H1 (cell line): ENCODE measurements around the gene SMARCD1. TPM values are rescaled to one million over a fixed set of nuclear protein-coding genes. Genes with fewer than 3 reads are reported as not detected.

Source experiments
- ATF2 ChIP-seq: IDR thresholded peaks from 2 replicates; pipeline ENCODE4 v1.6.1; 2012; ENCODE audit warnings: low read length, inconsistent platforms
- ATF3 ChIP-seq: IDR thresholded peaks from 2 replicates; pipeline ENCODE4 v1.6.1; 2011; ENCODE audit warnings: low read depth, mild to moderate bottlenecking, low read length; ENCODE audit not compliant: insufficient read depth
- CHD7 ChIP-seq: fragments of 300-600 bp; sonication (generic); IDR thresholded peaks from 2 replicates; pipeline ENCODE4 v1.7.1; 2012; ENCODE audit warnings: low read length, moderate library complexity, mild to moderate bottlenecking, inconsistent platforms; ENCODE audit not compliant: insufficient replicate concordance
- HDAC6 ChIP-seq: IDR thresholded peaks from one replicate; pipeline ENCODE4 v1.7.1; 2012; ENCODE audit warnings: low read depth, mild to moderate bottlenecking, inconsistent platforms, low read length, moderate library complexity
- SAP30 ChIP-seq: fragments of 300-600 bp; sonication (generic); IDR thresholded peaks from 2 replicates; pipeline ENCODE4 v1.7.1; 2012; ENCODE audit warnings: low read length, moderate library complexity, mild to moderate bottlenecking, inconsistent platforms; ENCODE audit not compliant: insufficient read depth, insufficient replicate concordance
- polyA plus RNA-seq, 7 experiments: library from polyadenylated mRNA; depleted of rRNA in 3 of 7; stranded (reverse) in 5 of 7; unstranded in 2 of 7; fragments of >200 nt in 5 of 7; fragments of 200-250 nt in 2 of 7; gene quantifications; 1 replicate in 5 of 7; 2 replicates in 1 of 7; 4 replicates in 1 of 7; pipeline versions ENCODE4 v1.2.1 to v1.2.3, GENCODE V29; 2011 to 2013; ENCODE audit warnings: missing spikeins in 2 of 7, mixed read lengths in 2 of 7
- total RNA-seq: library from RNA; stranded (reverse); fragmentation: NEBNext Ultra II Directional; extraction: Animal tissue kit (Norgen Biotek cat#: 25700); gene quantifications from 2 replicates; pipeline ENCODE4 v1.2.1, GENCODE V29; 2021

SMARCD1 gene
- total and polyA plus RNA-seq, 2 of the 8 experiments (the other 6 are each of a cell fraction or from before 2014, with no cell fraction given), result 128 to 130 TPM

GRCh38 chr12:50041062-50041860 lies 43.9 kb upstream of the SMARCD1 start (continued):
- no peak for TF ChIP-seq SAP30
- TF ChIP-seq ATF2, result no peak
- no peak for TF ChIP-seq CHD7
- TF ChIP-seq ATF3, result no peak
- no peak for TF ChIP-seq HDAC6
